ENCODE measurements around the gene SLITRK3.
"Not testable (repeated sequence)": the region's sequence is repeated elsewhere in the genome, so short reads cannot be mapped to it uniquely, and the experiment has no call there.

The SLITRK3 gene

DNA sequence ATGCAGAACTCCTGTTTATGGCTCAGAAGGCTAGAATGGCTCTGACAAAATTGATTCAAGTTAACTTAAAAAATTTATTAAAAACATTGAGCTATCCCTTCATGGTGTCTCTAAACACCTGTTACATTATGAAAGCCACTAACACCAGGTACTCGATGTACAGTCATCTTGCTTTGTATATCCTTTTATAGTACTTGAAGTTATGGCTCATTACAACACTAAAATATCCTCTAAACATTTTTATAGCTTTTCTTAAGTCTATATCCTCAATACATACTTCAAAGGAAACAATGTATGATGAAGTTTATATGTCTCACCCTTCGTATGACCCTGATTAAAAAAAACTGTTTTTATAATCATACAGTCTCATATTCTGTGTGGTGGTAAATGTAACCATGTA lies 38.2 kb downstream of the SLITRK3 start:
- Histone ChIP-seq H3K36me3 (no peaks in the 10 kb centered on the region), H3K27ac (no peak overlapping the region), H3K9me3 (ENCODE audit: severe bottlenecking) (no peaks in the 10 kb centered on the region), H3K27me3 (ENCODE audit: insufficient read depth, low read depth, severe bottlenecking) (no peaks in the 10 kb centered on the region), H3K4me3 (ENCODE audit: low read depth, low read length) (no peak overlapping the region)
- TF ChIP-seq, protein P1, sequence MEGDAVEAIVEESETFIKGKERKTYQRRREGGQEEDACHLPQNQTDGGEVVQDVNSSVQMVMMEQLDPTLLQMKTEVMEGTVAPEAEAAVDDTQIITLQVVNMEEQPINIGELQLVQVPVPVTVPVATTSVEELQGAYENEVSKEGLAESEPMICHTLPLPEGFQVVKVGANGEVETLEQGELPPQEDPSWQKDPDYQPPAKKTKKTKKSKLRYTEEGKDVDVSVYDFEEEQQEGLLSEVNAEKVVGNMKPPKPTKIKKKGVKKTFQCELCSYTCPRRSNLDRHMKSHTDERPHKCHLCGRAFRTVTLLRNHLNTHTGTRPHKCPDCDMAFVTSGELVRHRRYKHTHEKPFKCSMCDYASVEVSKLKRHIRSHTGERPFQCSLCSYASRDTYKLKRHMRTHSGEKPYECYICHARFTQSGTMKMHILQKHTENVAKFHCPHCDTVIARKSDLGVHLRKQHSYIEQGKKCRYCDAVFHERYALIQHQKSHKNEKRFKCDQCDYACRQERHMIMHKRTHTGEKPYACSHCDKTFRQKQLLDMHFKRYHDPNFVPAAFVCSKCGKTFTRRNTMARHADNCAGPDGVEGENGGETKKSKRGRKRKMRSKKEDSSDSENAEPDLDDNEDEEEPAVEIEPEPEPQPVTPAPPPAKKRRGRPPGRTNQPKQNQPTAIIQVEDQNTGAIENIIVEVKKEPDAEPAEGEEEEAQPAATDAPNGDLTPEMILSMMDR (IDR thresholded peaks at IDR 0.05; ENCODE audit: low read depth, low read length) = no peak
- no peak for DNase-seq

DNA sequence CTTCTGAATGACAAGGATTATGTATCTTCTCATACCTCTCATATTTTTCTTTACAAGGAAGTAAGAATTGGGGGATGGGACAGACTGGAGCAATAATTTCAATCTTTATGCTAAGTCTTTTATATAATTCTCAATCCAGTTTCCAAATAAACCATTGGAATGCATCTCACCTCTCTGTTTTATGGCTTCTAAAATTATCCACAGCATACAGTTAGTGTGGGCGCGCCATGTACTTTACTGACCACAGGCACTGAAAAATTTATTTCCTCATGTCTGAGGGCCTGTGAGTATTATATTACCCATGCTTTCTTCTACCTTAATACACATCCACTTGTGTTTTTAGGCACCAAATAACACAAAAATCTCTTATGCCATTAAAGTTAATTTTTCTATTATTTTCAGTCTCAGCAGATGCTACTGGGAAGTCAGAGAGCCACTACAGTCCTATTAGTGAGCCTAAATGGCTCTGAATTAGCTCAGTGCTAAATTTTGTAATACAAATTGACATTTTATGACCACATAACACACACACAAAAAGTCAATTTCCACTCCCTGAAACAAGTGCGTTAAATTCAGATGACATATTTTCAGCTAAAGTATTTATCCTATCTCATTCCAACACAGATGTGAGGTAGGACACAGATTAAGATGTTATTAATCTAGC lies 39.3 kb downstream of the SLITRK3 start:
- Histone ChIP-seq H3K27me3 (ENCODE audit: insufficient read depth, low read depth, severe bottlenecking) (no peaks in the 10 kb centered on the region), H3K36me3 (no peaks in the 10 kb centered on the region), H3K27ac (no peak overlapping the region), H3K4me3 (ENCODE audit: low read depth, low read length) (no peak overlapping the region), H3K9me3 (ENCODE audit: severe bottlenecking) (no peaks in the 10 kb centered on the region)
- DNase-seq = no peak
- TF ChIP-seq, protein P1 (IDR thresholded peaks at IDR 0.05; ENCODE audit: low read depth, low read length) = no peak

DNA sequence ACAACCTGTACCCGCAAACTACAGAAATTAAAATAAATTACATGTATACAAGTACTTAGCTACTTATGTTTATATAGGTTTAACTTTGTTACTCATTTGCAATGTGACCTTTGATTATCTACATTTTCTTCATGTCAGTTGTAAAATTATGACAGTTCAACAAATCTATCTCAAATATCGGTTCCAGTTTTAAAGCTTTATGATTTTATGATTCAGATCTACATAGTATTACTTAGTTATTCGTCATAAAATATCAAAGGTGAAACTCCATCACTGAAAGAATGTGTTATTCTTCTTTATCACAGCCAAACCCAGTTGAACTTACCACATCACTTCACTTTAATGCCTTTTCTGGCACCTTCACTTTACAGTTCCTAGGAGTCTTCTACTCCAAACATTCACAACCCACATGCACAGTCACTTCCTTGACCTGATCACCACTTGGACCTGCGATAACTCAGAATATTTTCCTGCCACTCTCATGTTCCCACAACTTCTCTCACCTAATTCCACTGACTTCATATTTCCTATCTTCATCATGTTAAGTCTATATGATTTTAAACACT lies 47.2 kb downstream of the SLITRK3 start:
- Histone ChIP-seq H3K36me3 (no peaks in the 10 kb centered on the region), H3K27me3 (ENCODE audit: insufficient read depth, low read depth, severe bottlenecking) (no peaks in the 10 kb centered on the region), H3K4me3 (ENCODE audit: low read depth, low read length) (no peak overlapping the region), H3K9me3 (ENCODE audit: severe bottlenecking) (no peaks in the 10 kb centered on the region), H3K27ac (no peak overlapping the region)
- TF ChIP-seq, protein P1 (IDR thresholded peaks at IDR 0.05; ENCODE audit: low read depth, low read length) = no peak
- no peak for DNase-seq

DNA sequence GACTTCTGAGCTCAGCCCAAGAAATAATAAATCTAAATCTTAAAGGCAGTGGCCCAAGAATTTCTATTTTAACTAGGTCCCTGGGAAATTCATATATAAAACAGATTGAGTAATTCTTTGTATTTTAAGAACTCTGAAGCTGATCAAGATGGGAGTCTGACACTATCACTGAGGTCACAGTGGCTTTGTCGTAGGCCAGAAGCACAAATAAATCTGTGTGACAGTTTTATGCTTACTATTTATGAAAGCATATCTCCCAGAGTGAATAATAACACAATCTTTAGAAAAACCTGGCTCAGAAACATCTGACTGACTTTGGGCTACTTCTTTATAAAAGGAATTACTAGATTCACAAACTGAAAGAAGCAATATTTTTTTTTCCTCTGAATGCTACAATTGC lies 51.9 kb downstream of the SLITRK3 start:
- TF ChIP-seq, protein P1 (IDR thresholded peaks at IDR 0.05; ENCODE audit: low read depth, low read length) = no peak
- no peaks in the 10 kb centered on the region for H3K9me3 ChIP-seq (ENCODE audit: severe bottlenecking)
- H3K27me3 ChIP-seq (ENCODE audit: insufficient read depth, low read depth, severe bottlenecking) = no peaks in the 10 kb centered on the region
- no peak for DNase-seq
- no peak overlapping the region for H3K4me3 ChIP-seq (ENCODE audit: low read depth, low read length)
- no peak overlapping the region for H3K27ac ChIP-seq
- no peaks in the 10 kb centered on the region for H3K36me3 ChIP-seq

DNA sequence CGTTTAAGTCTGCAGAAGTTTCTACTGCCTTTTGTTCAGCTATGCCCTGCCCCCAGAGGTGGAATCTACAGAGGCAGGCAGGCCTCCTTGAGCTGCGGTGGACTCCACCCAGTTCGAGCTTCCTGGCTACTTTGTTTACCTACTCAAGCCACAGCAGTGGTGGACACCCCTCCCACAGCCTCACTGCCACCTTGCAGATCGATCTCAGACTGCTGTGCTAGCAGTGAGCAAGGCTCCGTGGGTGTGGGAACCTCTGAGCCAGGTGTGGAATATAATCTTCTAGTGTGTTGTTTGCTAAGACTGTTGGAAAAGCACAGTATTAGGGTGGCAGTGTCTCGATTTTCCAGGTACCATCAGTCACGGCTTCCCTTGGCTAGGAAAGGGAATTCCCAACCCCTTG lies 56.3 kb downstream of the SLITRK3 start:
- H3K4me3 ChIP-seq (ENCODE audit: low read depth, low read length); H3K27me3 ChIP-seq (ENCODE audit: insufficient read depth, low read depth, severe bottlenecking); DNase-seq; H3K9me3 ChIP-seq (ENCODE audit: severe bottlenecking); H3K36me3 ChIP-seq; H3K27ac ChIP-seq: not testable (repeated sequence)
